RWPE2 (cell line): ENCODE results near the gene TRAF3IP3.

Experiments used
- ATAC-seq: fragments of 200-7000 bp; cut with Tn5 transposase; 3 replicates; pipeline ENCODE4 v1.9.1; 2021; ENCODE audit warnings: low read depth
- DNase-seq: peaks from one replicate; pipeline ENCODE4 v3.0.0-alpha.2; 2020; ENCODE audit warnings: low spot score
- H3K27ac ChIP-seq: fragments of 450-650 bp; 2 replicates; pipeline ENCODE4 v1.5.1; 2017; ENCODE audit warnings: mild to moderate bottlenecking; ENCODE audit not compliant: poor library complexity, severe bottlenecking
- H3K27me3 ChIP-seq: fragments of 250-450 bp; sonication (Bioruptor Pico); 2 replicates; pipeline ENCODE4 v1.5.1; 2021; ENCODE audit warnings: mild to moderate bottlenecking, moderate library complexity; ENCODE audit not compliant: insufficient read depth, poor library complexity, severe bottlenecking
- H3K36me3 ChIP-seq: fragments of 250-450 bp; sonication (Bioruptor Pico); 2 replicates; pipeline ENCODE4 v1.5.1; 2020; ENCODE audit warnings: low read depth, mild to moderate bottlenecking, moderate library complexity
- H3K4me1 ChIP-seq: fragments of 250-450 bp; sonication (Bioruptor Pico); 2 replicates; pipeline ENCODE4 v1.5.1; 2021; ENCODE audit warnings: mild to moderate bottlenecking, moderate library complexity; ENCODE audit not compliant: insufficient read depth, poor library complexity, severe bottlenecking
- H3K4me3 ChIP-seq: fragments of 250-450 bp; sonication (Bioruptor Pico); 2 replicates; pipeline ENCODE4 v1.5.1; 2021; ENCODE audit warnings: mild to moderate bottlenecking, moderate library complexity; ENCODE audit not compliant: severe bottlenecking
- H3K9me3 ChIP-seq: fragments of 250-450 bp; sonication (Bioruptor Pico); 2 replicates; pipeline ENCODE4 v1.5.1; 2021; ENCODE audit warnings: mild to moderate bottlenecking, moderate library complexity; ENCODE audit not compliant: severe bottlenecking
- TF ChIP-seq, protein P1 (sequence below): fragments of 450-650 bp; IDR thresholded peaks from one replicate; pipeline ENCODE4 v1.5.1; 2017; ENCODE audit warnings: mild to moderate bottlenecking, moderate library complexity; ENCODE audit not compliant: poor library complexity, severe bottlenecking

TRAF3IP3 gene

DNA sequence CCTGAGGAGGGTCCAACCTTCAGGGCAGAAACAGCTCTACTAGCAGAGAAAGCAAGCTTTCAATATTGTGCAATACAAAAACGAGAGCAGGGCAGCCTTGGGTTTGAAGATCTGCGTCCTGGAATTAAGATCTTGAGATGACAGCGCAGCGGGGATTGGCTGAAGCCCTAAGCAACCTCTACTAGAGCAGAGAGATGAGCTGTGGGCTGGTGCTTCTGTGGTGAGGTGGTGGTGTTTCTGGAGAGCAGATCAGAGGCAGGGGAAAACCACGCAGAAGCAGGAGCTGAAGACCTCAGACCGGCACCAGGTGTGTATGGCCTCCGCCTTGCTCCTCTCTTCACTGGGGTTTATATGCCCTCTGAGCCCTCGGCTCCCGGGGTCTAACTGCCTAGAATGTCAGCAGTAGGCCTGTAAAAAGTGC lies 12.5 kb downstream of the TRAF3IP3 start:
- Histone ChIP-seq H3K27ac (peak overlapping the region; percentile 70), H3K9me3 (no peaks in the 10 kb centered on the region), H3K36me3 (no peaks in the 10 kb centered on the region), H3K4me1 (peaks cover 12% of the 10 kb centered on the region), H3K4me3 (no peak overlapping the region), H3K27me3 (no peaks in the 10 kb centered on the region)
- DNase-seq = no peak
- no peak for ATAC-seq
- TF ChIP-seq, protein P1, sequence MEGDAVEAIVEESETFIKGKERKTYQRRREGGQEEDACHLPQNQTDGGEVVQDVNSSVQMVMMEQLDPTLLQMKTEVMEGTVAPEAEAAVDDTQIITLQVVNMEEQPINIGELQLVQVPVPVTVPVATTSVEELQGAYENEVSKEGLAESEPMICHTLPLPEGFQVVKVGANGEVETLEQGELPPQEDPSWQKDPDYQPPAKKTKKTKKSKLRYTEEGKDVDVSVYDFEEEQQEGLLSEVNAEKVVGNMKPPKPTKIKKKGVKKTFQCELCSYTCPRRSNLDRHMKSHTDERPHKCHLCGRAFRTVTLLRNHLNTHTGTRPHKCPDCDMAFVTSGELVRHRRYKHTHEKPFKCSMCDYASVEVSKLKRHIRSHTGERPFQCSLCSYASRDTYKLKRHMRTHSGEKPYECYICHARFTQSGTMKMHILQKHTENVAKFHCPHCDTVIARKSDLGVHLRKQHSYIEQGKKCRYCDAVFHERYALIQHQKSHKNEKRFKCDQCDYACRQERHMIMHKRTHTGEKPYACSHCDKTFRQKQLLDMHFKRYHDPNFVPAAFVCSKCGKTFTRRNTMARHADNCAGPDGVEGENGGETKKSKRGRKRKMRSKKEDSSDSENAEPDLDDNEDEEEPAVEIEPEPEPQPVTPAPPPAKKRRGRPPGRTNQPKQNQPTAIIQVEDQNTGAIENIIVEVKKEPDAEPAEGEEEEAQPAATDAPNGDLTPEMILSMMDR = no peak

- H3K27me3 ChIP-seq = no peaks in the 10 kb centered on the region
- H3K9me3 ChIP-seq = no peaks in the 10 kb centered on the region
- H3K4me1 ChIP-seq = peaks cover 12% of the 10 kb centered on the region
- peak overlapping the region; percentile 70 for H3K27ac ChIP-seq
- TF ChIP-seq, protein P1 = no peak
- DNase-seq (no peak), ATAC-seq (peak; percentile 83)
- no peak overlapping the region for H3K4me3 ChIP-seq
- no peaks in the 10 kb centered on the region for H3K36me3 ChIP-seq
Measured at GRCh38 chr1:209769171-209769904, 13.5 kb downstream of the TRAF3IP3 start.

DNA sequence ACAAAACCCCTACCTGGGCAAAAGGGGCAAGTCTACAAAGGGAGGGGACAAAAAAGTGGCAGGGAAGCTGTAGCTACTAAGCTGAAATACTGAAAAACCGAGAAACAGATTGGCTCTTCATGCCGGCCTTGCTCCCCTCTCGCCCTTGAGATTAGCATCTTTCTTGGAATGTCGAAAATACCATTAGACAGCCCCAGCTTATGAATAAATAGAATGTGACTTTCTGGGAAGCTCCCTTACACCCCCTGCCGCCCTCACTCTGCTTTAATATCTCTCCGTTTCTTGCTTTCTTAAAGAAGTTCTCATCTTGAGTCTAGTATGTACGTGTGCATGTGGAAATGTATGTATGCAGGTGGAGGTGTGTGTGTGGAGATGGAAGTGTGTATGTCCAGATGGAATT lies 14.1 kb downstream of the TRAF3IP3 start:
- no peaks in the 10 kb centered on the region for H3K9me3 ChIP-seq
- H3K27ac ChIP-seq = peak overlapping the region; percentile 70
- DNase-seq (no peak), ATAC-seq (no peak)
- H3K27me3 ChIP-seq = no peaks in the 10 kb centered on the region
- TF ChIP-seq, protein P1 = no peak
- H3K4me3 ChIP-seq = no peak overlapping the region
- H3K4me1 ChIP-seq = peaks cover 12% of the 10 kb centered on the region
- H3K36me3 ChIP-seq = no peaks in the 10 kb centered on the region

DNA sequence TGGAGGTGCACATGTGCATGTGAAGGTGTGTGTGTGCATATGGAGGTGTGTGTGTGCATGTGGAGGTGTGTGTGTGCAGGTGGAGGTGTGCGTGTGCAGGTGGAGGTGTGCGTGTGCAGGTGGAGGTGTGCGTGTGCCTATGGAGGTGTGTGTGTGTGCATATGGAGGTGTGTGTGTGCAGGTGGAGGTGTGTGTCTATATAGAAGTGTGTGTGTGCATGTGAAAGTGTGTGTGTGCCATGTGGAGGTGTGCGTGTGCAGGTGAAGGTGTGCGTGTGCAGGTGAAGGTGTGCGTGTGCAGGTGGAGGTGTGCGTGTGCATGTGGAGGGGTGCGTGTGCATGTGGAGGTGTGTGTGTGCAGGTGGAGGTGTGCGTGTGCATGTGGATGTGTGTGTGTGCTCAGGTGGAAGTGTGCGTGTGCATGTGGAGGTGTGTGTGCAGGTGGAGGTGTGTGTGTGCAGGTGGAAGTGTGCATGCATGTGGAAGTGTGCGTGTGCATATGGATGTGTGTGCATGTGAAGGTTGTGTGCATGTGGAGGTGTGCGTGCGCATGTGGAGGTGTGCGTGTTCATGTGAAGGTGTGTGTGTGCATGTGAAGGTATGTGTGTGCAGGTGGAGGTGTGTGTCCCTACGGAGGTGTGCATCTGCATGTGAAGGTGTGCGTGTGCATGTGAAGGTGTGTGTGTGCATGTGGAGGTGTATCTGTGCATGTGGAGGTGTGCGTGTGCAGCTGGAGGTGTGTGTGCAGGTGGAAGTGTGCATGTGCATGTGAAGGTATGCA lies 15.0 kb downstream of the TRAF3IP3 start:
- peaks cover 12% of the 10 kb centered on the region for H3K4me1 ChIP-seq

More for the DNA sequence above, 15.0 kb downstream of the TRAF3IP3 start:
- TF ChIP-seq, protein P1 = no peak
- Histone ChIP-seq H3K9me3 (no peaks in the 10 kb centered on the region), H3K36me3 (no peaks in the 10 kb centered on the region), H3K27ac (no peak overlapping the region), H3K27me3 (no peaks in the 10 kb centered on the region), H3K4me3 (no peak overlapping the region)
- ATAC-seq (no peak), DNase-seq (no peak)
